ENCODE measurements around the gene ACSL5.
"Not testable (repeated sequence)": the region's sequence is repeated elsewhere in the genome, so short reads cannot be mapped to it uniquely, and the experiment has no call there.

- TF ChIP-seq, protein P1, sequence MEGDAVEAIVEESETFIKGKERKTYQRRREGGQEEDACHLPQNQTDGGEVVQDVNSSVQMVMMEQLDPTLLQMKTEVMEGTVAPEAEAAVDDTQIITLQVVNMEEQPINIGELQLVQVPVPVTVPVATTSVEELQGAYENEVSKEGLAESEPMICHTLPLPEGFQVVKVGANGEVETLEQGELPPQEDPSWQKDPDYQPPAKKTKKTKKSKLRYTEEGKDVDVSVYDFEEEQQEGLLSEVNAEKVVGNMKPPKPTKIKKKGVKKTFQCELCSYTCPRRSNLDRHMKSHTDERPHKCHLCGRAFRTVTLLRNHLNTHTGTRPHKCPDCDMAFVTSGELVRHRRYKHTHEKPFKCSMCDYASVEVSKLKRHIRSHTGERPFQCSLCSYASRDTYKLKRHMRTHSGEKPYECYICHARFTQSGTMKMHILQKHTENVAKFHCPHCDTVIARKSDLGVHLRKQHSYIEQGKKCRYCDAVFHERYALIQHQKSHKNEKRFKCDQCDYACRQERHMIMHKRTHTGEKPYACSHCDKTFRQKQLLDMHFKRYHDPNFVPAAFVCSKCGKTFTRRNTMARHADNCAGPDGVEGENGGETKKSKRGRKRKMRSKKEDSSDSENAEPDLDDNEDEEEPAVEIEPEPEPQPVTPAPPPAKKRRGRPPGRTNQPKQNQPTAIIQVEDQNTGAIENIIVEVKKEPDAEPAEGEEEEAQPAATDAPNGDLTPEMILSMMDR (IDR thresholded peaks at IDR 0.05): not testable (repeated sequence)
- not testable (repeated sequence) for TF ChIP-seq POLR2A (IDR thresholded peaks at IDR 0.05)
Measured at GRCh38 chr10:112388056-112388455, 14.1 kb downstream of the ACSL5 start.

Data from lower leg skin (tissue), 3 donors.